ENCODE results near the gene NKAPL.

The NKAPL gene

DNA sequence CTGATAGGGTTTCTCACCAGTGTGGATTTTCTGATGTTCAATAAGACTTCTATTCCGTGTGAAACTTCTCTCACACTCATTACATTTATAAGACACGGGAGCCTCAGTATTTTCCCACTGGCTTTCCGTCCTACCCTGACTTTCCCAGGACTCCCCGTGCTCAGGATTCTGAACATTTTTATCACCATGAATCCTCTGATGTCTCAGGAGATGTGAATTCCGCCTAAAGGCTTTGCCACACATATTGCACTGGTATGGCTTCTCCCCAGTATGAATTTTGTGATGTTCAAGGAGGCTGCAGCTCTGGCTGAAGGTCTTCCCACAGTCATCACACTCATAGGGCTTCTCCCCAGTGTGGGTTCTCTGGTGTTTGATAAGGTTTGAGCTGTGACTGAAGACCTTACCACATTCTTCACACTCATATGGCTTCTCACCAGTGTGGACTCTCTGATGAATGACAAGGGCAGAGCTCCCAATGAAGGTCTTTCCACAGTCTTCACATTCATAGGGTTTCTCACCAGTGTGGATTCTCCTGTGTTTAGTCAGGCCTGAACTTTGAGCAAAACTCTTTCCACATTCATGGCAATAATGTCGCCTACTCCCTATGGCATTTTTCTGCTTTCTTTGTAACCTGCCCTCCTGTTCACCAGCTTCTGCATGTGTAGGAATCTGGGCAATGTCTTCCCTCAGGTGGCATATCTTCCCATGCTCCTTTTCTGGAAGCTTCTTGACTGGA is 13.7 kb upstream of the NKAPL start:
- no peak for DNase-seq (ENCODE audit: low read depth)

DNA sequence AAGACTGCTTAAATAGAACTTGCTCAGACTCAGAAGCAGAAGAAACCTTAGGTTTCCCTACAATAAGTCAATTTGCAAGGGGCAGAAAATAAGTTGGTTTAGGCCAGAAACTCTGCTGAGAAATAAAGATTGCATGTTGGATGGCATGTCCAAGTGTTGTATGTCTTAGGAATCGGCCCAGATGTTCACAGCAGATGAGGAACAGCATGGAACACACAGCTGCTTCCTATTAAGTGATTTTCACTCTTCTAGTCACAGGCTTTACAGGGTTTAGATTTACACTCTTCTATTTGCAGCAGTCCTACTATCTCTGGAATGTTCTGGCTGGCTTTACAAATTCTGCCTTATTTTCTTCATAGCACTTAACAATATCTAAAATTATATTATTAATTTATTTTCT is 10.2 kb upstream of the NKAPL start:
- DNase-seq (ENCODE audit: low read depth) = no peak

DNA sequence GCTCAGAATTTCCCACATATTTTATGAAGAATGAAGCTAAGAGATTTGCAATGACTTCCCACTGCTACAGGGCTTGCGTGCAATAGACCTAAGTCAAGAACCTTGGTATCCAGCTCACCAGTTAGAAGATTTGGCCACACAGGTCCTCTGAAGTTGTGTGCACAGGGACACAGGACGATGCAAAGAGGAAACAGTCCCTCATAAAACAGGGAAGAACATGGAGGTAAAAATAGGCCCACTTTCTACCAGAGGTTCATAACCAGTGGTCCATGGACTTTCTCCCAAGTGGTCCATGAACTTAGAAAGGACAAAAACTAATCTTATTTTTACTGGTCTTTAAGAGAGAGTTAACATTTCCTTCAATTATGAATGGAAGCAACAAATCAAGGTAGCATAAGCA is 8.3 kb upstream of the NKAPL start:
- no peak for DNase-seq (ENCODE audit: low read depth)

GRCh38 chr6:28251661-28252008 is 7.5 kb upstream of the NKAPL start:
- DNase-seq (ENCODE audit: low read depth) = no peak

- peak; percentile 48 for DNase-seq (ENCODE audit: low read depth)
Measured at GRCh38 chr6:28252009-28252975, 6.8 kb upstream of the NKAPL start, which contains the start of gene ZKSCAN4. Gene ZKSCAN4 (minus strand): TSS chr6:28252269. CDS start chr6:28251980, 289 bp downstream.

GRCh38 chr6:28254121-28254519 is 5.0 kb upstream of the NKAPL start:
- DNase-seq (ENCODE audit: low read depth) = no peak

GRCh38 chr6:28257042-28257441 is 2.1 kb upstream of the NKAPL start:
- no peak for DNase-seq (ENCODE audit: low read depth)

DNA sequence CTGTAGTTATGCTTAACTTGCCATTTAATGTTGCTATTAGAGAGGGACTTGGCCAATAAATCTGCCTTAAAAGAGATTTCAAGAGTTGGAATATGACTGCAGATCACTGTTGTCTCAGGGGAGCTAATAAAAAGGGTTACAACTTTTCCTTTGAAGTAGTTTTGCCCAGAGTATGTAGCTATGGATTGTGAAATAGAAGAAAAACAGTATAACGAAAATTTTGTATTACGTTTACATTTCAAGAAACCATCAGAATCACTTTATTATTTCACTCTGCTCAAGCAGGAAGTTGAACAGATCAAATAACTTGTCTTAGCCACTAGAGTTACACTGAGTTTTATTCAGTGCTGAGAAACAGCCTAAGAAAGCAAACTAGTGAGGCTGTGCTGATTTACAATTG is 4.8 kb downstream of the NKAPL start:
- no peak for DNase-seq (ENCODE audit: low read depth)

DNA sequence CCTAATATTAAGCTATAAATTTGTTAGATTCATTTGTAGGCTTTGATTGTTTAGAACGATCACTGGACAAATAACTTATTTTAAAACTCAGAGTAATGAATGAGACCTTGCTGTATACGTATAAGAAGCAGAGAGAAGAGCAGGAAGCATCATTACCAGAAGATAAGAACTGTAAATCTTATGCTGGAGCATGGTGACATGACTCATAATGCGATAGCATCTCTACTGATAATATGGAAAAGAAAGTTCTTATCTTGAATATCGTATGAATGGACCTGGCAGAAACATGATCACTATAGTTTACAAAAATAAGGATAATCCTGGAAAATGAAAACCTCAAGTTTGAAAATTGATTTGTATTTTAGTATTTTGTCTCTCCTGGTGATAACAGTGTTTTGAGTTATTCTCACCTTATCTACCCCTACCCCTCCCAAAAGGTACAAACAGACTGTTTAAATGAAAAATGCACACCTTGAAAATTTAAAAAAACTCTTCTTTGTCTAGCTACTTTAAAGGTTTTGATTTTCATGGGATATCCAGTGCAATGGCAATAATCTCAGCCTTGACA is 5.8 kb downstream of the NKAPL start:
- DNase-seq (ENCODE audit: low read depth) = no peak

- DNase-seq (ENCODE audit: low read depth) = no peak
Measured at GRCh38 chr6:28266563-28266961, 7.5 kb downstream of the NKAPL start.

GRCh38 chr6:28266962-28267694 is 8.0 kb downstream of the NKAPL start, which contains the start of gene ZSCAN26:
Gene ZSCAN26 (plus strand): TSS chr6:28267143. CDS start chr6:28271920, 4,777 bp downstream.
- peak; percentile 71 for DNase-seq (ENCODE audit: low read depth)

GRCh38 chr6:28267695-28268059 is 8.6 kb downstream of the NKAPL start:
- DNase-seq (ENCODE audit: low read depth) = no peak

DNA sequence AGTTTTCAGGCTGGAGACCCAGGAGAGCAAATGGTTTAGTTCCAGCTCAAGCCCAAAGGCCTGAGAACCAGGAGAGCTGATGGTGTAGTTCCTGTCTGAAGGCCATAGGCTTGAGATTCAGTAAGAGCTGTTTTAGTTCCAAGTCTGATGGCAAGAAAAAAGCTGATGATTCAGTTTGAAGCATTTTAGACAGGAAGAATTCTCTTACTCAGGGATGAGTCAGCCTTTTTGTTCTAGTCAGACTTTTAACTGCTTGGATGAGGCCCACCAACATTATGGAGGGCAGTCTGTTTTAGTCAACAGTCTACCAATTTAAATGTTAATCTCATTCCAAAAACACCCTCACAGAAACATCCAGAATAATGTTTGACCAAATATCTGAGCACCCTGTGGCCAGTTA is 10.4 kb downstream of the NKAPL start:
- DNase-seq (ENCODE audit: low read depth) = no peak

GRCh38 chr6:28274888-28275287 is 15.8 kb downstream of the NKAPL start:
- DNase-seq (ENCODE audit: low read depth) = no peak

DNA sequence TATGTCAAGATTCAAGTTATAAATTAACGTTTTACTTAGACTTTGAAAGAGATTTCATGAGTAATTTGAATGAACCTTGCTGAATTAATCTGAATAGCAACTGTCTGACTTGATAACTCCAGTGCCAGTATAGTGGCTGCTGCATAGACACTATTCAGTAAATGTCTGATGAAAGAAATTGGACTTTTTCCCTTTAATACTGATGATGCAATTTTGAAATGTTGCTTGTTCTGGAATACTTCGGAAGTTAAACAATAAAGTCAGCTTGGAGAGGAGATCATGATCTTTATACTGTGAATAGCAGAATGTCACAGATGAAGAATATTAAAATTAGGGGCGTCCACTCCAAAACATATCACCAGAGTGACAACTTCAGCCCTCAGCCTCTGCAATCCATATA is 18.6 kb downstream of the NKAPL start:
- DNase-seq (ENCODE audit: low read depth) = no peak

DNA sequence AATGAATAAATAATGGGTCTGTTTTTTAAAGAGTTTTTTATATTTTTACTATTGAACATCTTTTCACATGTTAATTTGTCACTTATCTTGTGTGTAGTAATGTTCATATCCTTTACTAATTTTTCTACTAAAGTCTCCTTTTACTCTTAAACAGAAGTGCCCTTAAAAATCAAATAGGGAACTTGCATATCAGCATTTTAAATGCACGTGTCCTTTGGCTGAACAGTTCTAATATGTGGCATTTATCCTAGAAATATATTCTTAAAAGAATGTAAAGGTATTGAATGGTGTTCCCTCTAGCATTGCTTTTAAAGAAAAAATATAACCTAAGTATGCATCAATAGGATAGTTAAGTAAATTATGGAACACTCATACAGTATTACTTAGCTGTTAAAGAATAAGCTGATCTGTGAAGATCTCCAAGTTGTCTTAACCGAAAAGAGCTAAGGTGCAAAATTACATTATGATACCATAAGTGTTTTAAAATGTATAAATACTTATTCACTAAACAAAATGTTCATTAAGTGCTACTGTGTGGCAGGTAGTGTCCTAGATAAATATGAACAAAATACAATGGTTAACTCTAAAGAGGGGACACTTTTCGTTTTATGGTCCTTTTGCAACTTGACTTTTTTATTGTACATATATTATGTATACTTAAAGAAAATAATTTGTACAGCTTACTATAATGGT is 21.6 kb downstream of the NKAPL start:
- DNase-seq (ENCODE audit: low read depth) = no peak

- DNase-seq (ENCODE audit: low read depth) = peak; percentile 39
Measured at GRCh38 chr6:28281288-28282064, 22.4 kb downstream of the NKAPL start, which contains the start of gene PGBD1. Gene PGBD1 (plus strand): TSS chr6:28281572. CDS start chr6:28283814, 2,242 bp downstream.

DNA sequence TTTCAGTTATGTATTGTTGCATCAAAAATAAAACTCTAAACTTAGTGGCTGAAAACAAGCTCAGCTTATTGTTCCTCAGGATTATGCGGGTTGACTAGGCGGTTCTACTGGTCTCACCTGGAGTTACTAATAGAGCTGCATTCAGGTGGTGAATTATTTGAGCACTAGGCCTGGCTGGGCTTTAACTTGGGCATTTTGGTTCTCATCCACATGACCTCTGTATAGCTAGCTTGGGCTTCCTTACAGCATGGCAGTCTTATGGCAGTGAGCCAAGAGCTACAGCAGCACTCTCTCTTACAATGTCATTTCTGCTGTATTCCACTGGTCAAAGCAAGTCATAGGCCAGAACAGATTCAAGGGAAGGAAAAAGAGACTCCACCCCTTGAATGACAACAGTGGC is 23.8 kb downstream of the NKAPL start:
- no peak for DNase-seq (ENCODE audit: low read depth)

DNA sequence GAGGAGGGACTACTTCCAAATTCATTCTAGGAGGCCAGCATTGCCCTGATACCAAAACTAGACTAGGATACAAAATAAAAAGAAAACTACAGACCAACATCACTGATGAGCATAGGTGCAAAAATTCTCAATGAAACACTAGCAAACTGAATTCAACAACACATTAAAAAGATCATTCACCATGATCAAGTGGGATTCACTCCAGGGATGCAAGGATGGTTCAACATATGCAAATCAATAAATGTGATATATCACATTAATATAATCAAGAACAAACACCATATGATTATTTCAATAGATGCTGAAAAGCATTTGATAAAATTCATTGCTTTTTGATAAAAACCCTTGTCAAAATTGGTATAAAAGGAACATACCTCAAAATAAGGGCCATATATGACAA is 32.5 kb downstream of the NKAPL start:
- DNase-seq (ENCODE audit: low read depth) = no peak

DNA sequence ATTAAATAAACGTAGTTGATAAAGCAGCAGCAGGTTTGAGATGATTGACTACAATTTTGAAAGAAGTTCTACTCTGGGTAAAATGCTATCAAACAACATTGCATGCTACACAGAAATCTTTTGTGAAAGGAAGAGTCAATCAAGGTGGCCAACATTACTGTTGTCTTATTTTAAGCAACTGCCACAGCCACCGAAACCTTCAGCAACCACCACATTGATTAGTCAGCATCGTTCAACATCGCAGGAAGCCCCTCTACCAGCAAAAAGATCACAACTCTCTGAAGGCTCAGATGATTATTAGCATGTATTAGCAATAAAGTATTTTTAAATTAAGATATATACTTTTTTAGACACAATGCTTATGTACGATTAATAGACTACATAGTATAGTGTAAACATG is 36.2 kb downstream of the NKAPL start:
- no peak for DNase-seq (ENCODE audit: low read depth)
